ENCODE results near the gene ZBTB39. TPM values are rescaled to one million over a fixed set of nuclear protein-coding genes. Genes with fewer than 3 reads are reported as not detected.

The ZBTB39 gene
- total and polyA plus RNA-seq, 2 of the 8 experiments (the other 6 are each of a cell fraction or from before 2014, with no cell fraction given) = 19.3 to 25.0 TPM

- no peaks in the 10 kb centered on the region for H3K79me1 ChIP-seq (ENCODE audit: low read depth, low read length)
- no peak overlapping the region for H3K9ac ChIP-seq (replicated peaks in 1 of 4; ENCODE audit: extremely low read depth in 1 of 4, low read depth in 3 of 4, low read length in 3 of 4)
- H3K4me2 ChIP-seq (ENCODE audit: insufficient read depth in 1 of 2, low read depth in 2 of 2, low read length in 2 of 2) = no peak overlapping the region
- H2BK12ac ChIP-seq (ENCODE audit: low read depth, low read length) = no peak overlapping the region
- DNase-seq (ENCODE audit: low read depth in 1 of 2, low spot score in 2 of 2) (no peak), FAIRE-seq (no peak)
- H3K18ac ChIP-seq (ENCODE audit: extremely low read depth, low read length) = no peak overlapping the region
- CTCF ChIA-PET (ENCODE audit: partially characterized antibody) = interaction anchor here (0.9 to 2.3 kb wide), 2 partner anchors 25 to 34 kb away, joined by 3 to 10 read pairs; no protein-coding TSS in a partner anchor
- H4K91ac ChIP-seq (replicated peaks; ENCODE audit: insufficient read length, low read length) = no peak overlapping the region
- peaks cover 11 to 14% of the 10 kb centered on the region in 2 experiments for H3K9me3 ChIP-seq (ENCODE audit: insufficient read depth in 2 of 2, low read depth in 1 of 2, low read length in 1 of 2)
- no peak overlapping the region for H3K4ac ChIP-seq (replicated peaks; ENCODE audit: insufficient read length, low read depth, low read length)
- no peaks in the 10 kb centered on the region for H3K4me1 ChIP-seq (replicated peaks in 1 of 4; ENCODE audit: control insufficient read depth in 3 of 4, insufficient read depth in 4 of 4, low read length in 3 of 4)
- no peaks in the 10 kb centered on the region for H3K23me2 ChIP-seq (ENCODE audit: low read depth, low read length)
- no peak overlapping the region for H2BK5ac ChIP-seq (ENCODE audit: low read depth, low read length)
- 85% methylated on average over 1 of the region's 1 CpG; no CpG with 5 or more reads in 1 of the 2 experiments for WGBS, 2 experiments (ENCODE audit: extremely low coverage in 1 of 2, insufficient coverage in 1 of 2, insufficient read length in 1 of 2, insufficient replicate concordance in 2 of 2, low coverage in 1 of 2, low lambda C conversion rate in 2 of 2, missing lambda C conversion rate in 1 of 2)
- H3K14ac ChIP-seq (ENCODE audit: insufficient read length) = no peak overlapping the region
- no peak overlapping the region for H2AK5ac ChIP-seq (ENCODE audit: low read depth, low read length)
- POLR2A ChIA-PET (ENCODE audit: partially characterized antibody) = interaction anchor here (1.6 kb wide), 1 partner anchor 20 kb away, joined by 3 read pairs; no protein-coding TSS in a partner anchor
- no peaks in the 10 kb centered on the region for H4K20me1 ChIP-seq (replicated peaks in 1 of 2; ENCODE audit: control insufficient read depth in 1 of 2, insufficient read depth in 2 of 2, low read length in 2 of 2)
- TF ChIP-seq JUND (IDR thresholded peaks at IDR 0.05; ENCODE audit: low read length) (no peak), GTF2F1 (IDR thresholded peaks at IDR 0.05; ENCODE audit: borderline replicate concordance, low read depth, low read length) (no peak), RNF2 (IDR thresholded peaks at IDR 0.05; ENCODE audit: borderline replicate concordance, low read depth, low read length, missing control alignments, poor library complexity, severe bottlenecking) (peak; percentile 19), CTCF (IDR thresholded peaks at IDR 0.05; ENCODE audit: control extremely low read depth in 1 of 3, insufficient read depth in 1 of 3, low read depth in 1 of 3, low read length in 3 of 3) (no peak), SIRT6 (IDR thresholded peaks at IDR 0.05; ENCODE audit: low read length) (no peak)
- H3K23ac ChIP-seq (ENCODE audit: insufficient read length) = no peak overlapping the region
- H3K36me3 ChIP-seq (ENCODE audit: control insufficient read depth in 2 of 4, insufficient read depth in 4 of 4, low read length in 3 of 4) = no peaks in the 10 kb centered on the region
- no peak overlapping the region for H3K4me3 ChIP-seq (ENCODE audit: extremely low read depth in 1 of 4, insufficient read depth in 2 of 4, low read depth in 3 of 4, low read length in 4 of 4)
- no peaks in the 10 kb centered on the region for H3K27me3 ChIP-seq (replicated peaks in 1 of 4; ENCODE audit: control insufficient read depth in 3 of 4, extremely low read depth in 1 of 4, insufficient read depth in 3 of 4, low read length in 3 of 4)
- H2BK120ac ChIP-seq (replicated peaks; ENCODE audit: low read depth, low read length) = no peak overlapping the region
- H2BK15ac ChIP-seq (ENCODE audit: low read length) = no peak overlapping the region
- H3K79me2 ChIP-seq (ENCODE audit: control insufficient read depth in 1 of 2, insufficient read depth in 2 of 2, low read length in 2 of 2) = no peaks in the 10 kb centered on the region
- H2BK20ac ChIP-seq (ENCODE audit: low read length) = no peak overlapping the region
- no peak overlapping the region for H3K56ac ChIP-seq (replicated peaks; ENCODE audit: insufficient read length, low read depth, low read length)
- H3K27ac ChIP-seq (ENCODE audit: low read depth, low read length) = no peak overlapping the region
- H4K5ac ChIP-seq (ENCODE audit: insufficient read length, low read depth, low read length) = no peak overlapping the region
- no peak overlapping the region for H2AFZ ChIP-seq (ENCODE audit: low read length)
- H4K8ac ChIP-seq (ENCODE audit: extremely low read depth, insufficient read depth, low read length) = no peak overlapping the region
These were observed 53.0 kb downstream of the ZBTB39 start for GRCh38 chr12:56953314-56953713.

Measured in H1 (cell line).